K562 (cell line): Measurements from ENCODE around the gene MPZL1. TPM values are rescaled to one million over a fixed set of nuclear protein-coding genes. Genes with fewer than 3 reads are reported as not detected.

Experiments
- ATF1 ChIP-seq, 2 experiments: fragments of 450-650 bp in 1 of 2; IDR thresholded peaks; 2 replicates each; pipeline ENCODE4 v1.6.1; 2016; ENCODE audit warnings: missing compliant biosample characterization in 1 of 2, missing genetic modification characterization in 1 of 2
- DNMT1 ChIP-seq: fragments of 450-650 bp; IDR thresholded peaks from 2 replicates; pipeline ENCODE4 v1.6.1; 2016; ENCODE audit warnings: antibody characterized with exemption, mild to moderate bottlenecking
- DPF2 ChIP-seq: fragments of 450-650 bp; IDR thresholded peaks from 2 replicates; pipeline ENCODE4 v1.6.1; 2016
- HMGXB4 ChIP-seq: sonication (generic); formaldehyde crosslinking; IDR thresholded peaks from 2 replicates; pipeline ENCODE4 v1.8.1; 2023; ENCODE audit warnings: mild to moderate bottlenecking, missing genetic modification reagents
- KAT7 ChIP-seq: sonication (generic); formaldehyde crosslinking; IDR thresholded peaks from 2 replicates; pipeline ENCODE4 v1.8.0; 2022; ENCODE audit warnings: missing genetic modification reagents, mild to moderate bottlenecking, borderline replicate concordance
- KDM1A ChIP-seq, 2 experiments: fragments of 450-650 bp; IDR thresholded peaks; 2 replicates each; pipeline ENCODE4 v1.6.1; 2016; ENCODE audit warnings: mild to moderate bottlenecking in 2 of 2
- L3MBTL2 ChIP-seq: fragments of 450-650 bp; IDR thresholded peaks from 2 replicates; pipeline ENCODE4 v1.6.1; 2016; ENCODE audit warnings: mild to moderate bottlenecking, moderate library complexity
- LEF1 ChIP-seq: fragments of 450-650 bp; IDR thresholded peaks from 2 replicates; pipeline ENCODE4 v1.6.1; 2016; ENCODE audit warnings: mild to moderate bottlenecking
- POLR2A ChIP-seq: fragments of 450-650 bp; conservative IDR thresholded peaks from 2 replicates; pipeline ENCODE4 v1.6.1; 2016
- PTRF ChIP-seq: fragments of 450-650 bp; IDR thresholded peaks from 2 replicates; pipeline ENCODE4 v1.6.1; 2016; ENCODE audit warnings: mild to moderate bottlenecking, missing genetic modification characterization, missing compliant biosample characterization
- RNF219 ChIP-seq: fragments of 250-450 bp; sonication (Bioruptor Pico); IDR thresholded peaks from 2 replicates; pipeline ENCODE4 v1.5.0; 2022; ENCODE audit warnings: mild to moderate bottlenecking
- SAFB ChIP-seq: fragments of 200-400 bp; formaldehyde crosslinking; IDR thresholded peaks from 2 replicates; pipeline ENCODE4 v1.6.1; 2017; ENCODE audit warnings: low read depth, low read length, borderline replicate concordance
- STAT5A ChIP-seq: IDR thresholded peaks from 2 replicates; pipeline ENCODE4 v1.6.1; 2012; ENCODE audit warnings: low read length, inconsistent platforms, borderline replicate concordance
- TCF3 ChIP-seq: sonication (generic); formaldehyde crosslinking; IDR thresholded peaks from 2 replicates; pipeline ENCODE4 v1.4.0; 2020; ENCODE audit warnings: mild to moderate bottlenecking, missing genetic modification reagents
- ZNF133 ChIP-seq: fragments of 250-450 bp; sonication (Bioruptor Pico); IDR thresholded peaks from 2 replicates; pipeline ENCODE4 v1.4.0; 2020; ENCODE audit warnings: mild to moderate bottlenecking
- ZNF395 ChIP-seq: fragments of 200-800 bp; sonication (Bioruptor generic); IDR thresholded peaks from 2 replicates; pipeline ENCODE4 v1.6.1; 2017; ENCODE audit warnings: missing genetic modification characterization, missing compliant biosample characterization
- ZNF586 ChIP-seq: fragments of 450-650 bp; formaldehyde crosslinking; conservative IDR thresholded peaks from 2 replicates; pipeline ENCODE4 v1.4.0; 2020; ENCODE audit warnings: mild to moderate bottlenecking, moderate library complexity
- ZNF592 ChIP-seq: fragments of 450-650 bp; IDR thresholded peaks from 2 replicates; pipeline ENCODE4 v1.6.1; 2017; ENCODE audit warnings: antibody characterized with exemption, mild to moderate bottlenecking
- ZNF644 ChIP-seq: fragments of 200-800 bp; sonication (Bioruptor generic); IDR thresholded peaks from 2 replicates; pipeline ENCODE4 v1.6.1; 2016; ENCODE audit warnings: low read depth, missing genetic modification characterization, missing compliant biosample characterization
- polyA plus RNA-seq, 8 experiments: library from polyadenylated mRNA; depleted of rRNA in 4 of 8; stranded (reverse) in 5 of 8; unstranded in 3 of 8; fragments of >200 nt; fragmentation: Nextera tagmentation in 2 of 8; fragmentation: Illumina TruSeq in 1 of 8; extraction: Ambion mirVana in 2 of 8; extraction: Trizol in 1 of 8; gene quantifications; 2 replicates each; pipeline versions ENCODE4 v1.2.1 to v1.2.3, GENCODE V29; 2011 to 2014; ENCODE audit warnings: inconsistent platforms in 1 of 8, missing spikeins in 1 of 8
- total RNA-seq, 7 experiments: library from RNA; depleted of rRNA in 6 of 7; stranded (reverse); fragments of >200 nt in 6 of 7; fragmentation: Illumina TruSeq in 2 of 7; extraction: Trizol in 2 of 7; gene quantifications; 2 replicates each; pipeline versions ENCODE4 v1.2.1 to v1.2.3, GENCODE V29; 2011 to 2021; ENCODE audit warnings: low replicate concordance in 1 of 7

The MPZL1 gene
- total and polyA plus RNA-seq, 9 of the 15 experiments (the other 6 are each of a cell fraction or from before 2014, with no cell fraction given) = 14.5 to 153 (median 66.5) TPM

GRCh38 chr1:167757433-167758309, 35.9 kb downstream of the MPZL1 start (continued):
- no peak for TF ChIP-seq ZNF592
- TF ChIP-seq ZNF133 (CRISPR knock-in tag) = no peak
- TF ChIP-seq POLR2A = no peak
- 0 out of 2 replicates have a peak, but pooled peaks have one; percentile 18 for TF ChIP-seq DPF2
- TF ChIP-seq ATF1 (CRISPR knock-in tag; IDR thresholded peaks at IDR 0.05) = no peak
- peak; percentile 72; the same call in 1 of the 2 replicates for TF ChIP-seq ATF1 (tag; IDR thresholded peaks at IDR 0.05)
- no peak for TF ChIP-seq DNMT1
- TF ChIP-seq LEF1 = no peak; the same call in 1 of the 2 replicates
- 0 out of 2 replicates have a peak, but pooled peaks have one; percentile 19 for TF ChIP-seq KAT7 (CRISPR knock-in tag)
- TF ChIP-seq RNF219 (CRISPR knock-in tag) = no peak
- TF ChIP-seq L3MBTL2 = peak; percentile 23; the same call in 1 of the 2 replicates
- TF ChIP-seq TCF3 (CRISPR knock-in tag) = peak; percentile 49; the same call in 1 of the 2 replicates
- no peak for TF ChIP-seq ZNF586 (CRISPR knock-in tag)
- 0 out of 2 replicates have a peak, but pooled peaks have one; percentile 12 for TF ChIP-seq STAT5A
- TF ChIP-seq KDM1A (IDR thresholded peaks at IDR 0.05) = peak; percentile 57 to 75
- no peak; the same call in 1 of the 2 replicates for TF ChIP-seq HMGXB4 (CRISPR knock-in tag)
- TF ChIP-seq ZNF644 (tag) = 0 out of 2 replicates have a peak, but pooled peaks have one; percentile 36
- TF ChIP-seq SAFB = no peak
- TF ChIP-seq PTRF (tag) = no peak
- TF ChIP-seq ZNF395 = no peak
